Adrenal gland (tissue), 12 donors: ENCODE results near the gene ENAM. TPM values are rescaled to one million over a fixed set of nuclear protein-coding genes. Genes with fewer than 3 reads are reported as not detected.
"Not testable (repeated sequence)": the region's sequence is repeated elsewhere in the genome, so short reads cannot be mapped to it uniquely, and the experiment has no call there.

Source experiments
- DNase-seq, 7 donors: peaks; one replicate each; pipeline ENCODE4 v3.0.0-alpha.2; 2019 to 2020
- H3K27ac ChIP-seq, 5 donors: fragments of 200-600 bp; sonication (generic) in 4 of 5; 1 replicate in 3 of 5; 2 replicates in 2 of 5; pipeline versions ENCODE4 v1.5.1 to v1.8.0; 2016 to 2020; ENCODE audit warnings: mild to moderate bottlenecking in 1 of 5
- H3K27me3 ChIP-seq: fragments of 200-600 bp; 2 replicates; pipeline ENCODE4 v1.8.0; 2021
- H3K36me3 ChIP-seq, 2 donors: fragments of 200-600 bp; replicated peaks in 1 of 2; 1 replicate in 1 of 2; 2 replicates in 1 of 2; pipeline versions ENCODE4 v1.5.1 to v1.8.0; 2018 to 2022
- H3K4me1 ChIP-seq, 2 donors: fragments of 200-600 bp; replicated peaks in 1 of 2; 1 replicate in 1 of 2; 2 replicates in 1 of 2; pipeline versions ENCODE4 v1.5.1 to v1.8.0; 2018 to 2021
- H3K4me3 ChIP-seq, 4 donors: fragments of 200-600 bp; sonication (generic) in 3 of 4; one replicate each; pipeline ENCODE4 v1.5.1; 2016 to 2018
- H3K9me3 ChIP-seq, 3 donors: fragments of 200-600 bp; sonication (generic) in 1 of 3; replicated peaks in 1 of 3; 1 replicate in 2 of 3; 2 replicates in 1 of 3; pipeline versions ENCODE4 v1.5.1 to v1.8.0; 2016 to 2021
- POLR2A ChIP-seq, 2 donors: fragments of 450-650 bp; IDR thresholded peaks; one replicate each; pipeline ENCODE4 v1.6.1; 2017; ENCODE audit warnings: antibody characterized with exemption in 2 of 2, mild to moderate bottlenecking in 2 of 2, moderate library complexity in 1 of 2
- WGBS, 4 donors: extraction: QIAGEN DNeasy Blood & Tissue Kit in 2 of 4; methylation state at CpG; one replicate each; pipeline versions ENCODE4 v1.1.5 to v1.1.7; 2013 to 2017; 5-methylcytosine and 5-hydroxymethylcytosine counted together
- intact Hi-C, 2 donors: fragments of 100-400 bp; cut with DNase I; formaldehyde crosslinking; loops; one replicate each; pipeline versions ENCODE4 v1.14.1 to v1.15.0; 2022 to 2023
- polyA plus RNA-seq, 3 donors: library from polyadenylated mRNA; stranded (reverse); fragments of 200-250 nt in 2 of 3; fragments of 350-450 nt in 1 of 3; fragmentation: Illumina TruSeq in 1 of 3; extraction: RNeasy Lipid Tissue Mini Kit (QIAGEN cat#74804) in 1 of 3; gene quantifications; one replicate each; pipeline ENCODE4 v1.2.3, GENCODE V29; 2013 to 2014
- total RNA-seq, 9 donors: library from RNA; depleted of rRNA in 4 of 9; stranded (reverse); fragments of >200 nt in 4 of 9; fragments of 120-200 nt in 1 of 9; fragmentation: NEBNext Ultra II Directional in 1 of 9; extraction: Animal tissue kit (Norgen Biotek cat#: 25700) in 1 of 9; gene quantifications; one replicate each; pipeline versions ENCODE4 v1.1.0 to v1.2.4, GENCODE V29; 2013 to 2023
- TF ChIP-seq, protein P1 (sequence below), 6 experiments: fragments of 450-650 bp in 4 of 6; fragments of 200-600 bp in 2 of 6; sonication (generic) in 1 of 6; IDR thresholded peaks; 1 replicate in 5 of 6; 2 replicates in 1 of 6; pipeline versions ENCODE4 v1.5.1 to v1.8.0; 2016 to 2021; ENCODE audit warnings: antibody characterized with exemption in 6 of 6, mild to moderate bottlenecking in 2 of 6, moderate library complexity in 1 of 6
- donor health status: healthy with polysubstance abuse.
- donor health status: Bipolar disorder and iron deficiency.
- donor health status: DM: yes; HTN: yes; CAD: no.
- donor health status: DM: no; HTN: no; CAD: no.
- donor health status: DM: no; HTN: no; CAD: no.
- donor health status: DM: yes; HTN: yes; CAD: no.

Gene ENAM
- total and polyA plus RNA-seq, 12 donors = under 0.01 to 0.33 TPM; not detected in 10

DNA sequence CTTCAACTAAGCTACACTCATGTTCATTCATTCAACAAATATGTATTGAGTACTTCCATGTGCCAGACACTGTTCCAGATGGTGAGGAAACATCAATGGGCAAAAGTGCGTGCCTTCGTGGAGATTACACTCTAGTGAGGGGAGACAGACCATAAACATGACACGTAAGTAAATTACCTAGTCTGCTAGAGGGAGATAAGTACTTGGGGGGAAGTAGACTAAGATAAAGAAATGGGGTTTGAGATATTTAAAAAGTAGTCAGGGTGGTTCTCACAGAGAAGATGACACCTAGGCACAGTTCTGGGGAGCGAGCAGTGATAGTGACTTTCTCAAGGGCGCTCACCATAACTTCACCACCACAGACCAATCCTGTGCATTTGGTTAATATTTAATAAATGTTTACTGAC lies 26.1 kb downstream of the ENAM start:
- Histone ChIP-seq H3K27me3 (no peaks in the 10 kb centered on the region), H3K4me1 (no peaks in the 10 kb centered on the region), H3K4me3 (no peak overlapping the region), H3K36me3 (no peaks in the 10 kb centered on the region), H3K9me3 (no peaks in the 10 kb centered on the region), H3K27ac (no peak overlapping the region)
- DNase-seq = no peak
- 60 to 69% (median 68%) methylated on average over 5 of the region's 5 CpGs for WGBS, 4 donors
- intact Hi-C loops = no loop called here
- TF ChIP-seq, protein P1, sequence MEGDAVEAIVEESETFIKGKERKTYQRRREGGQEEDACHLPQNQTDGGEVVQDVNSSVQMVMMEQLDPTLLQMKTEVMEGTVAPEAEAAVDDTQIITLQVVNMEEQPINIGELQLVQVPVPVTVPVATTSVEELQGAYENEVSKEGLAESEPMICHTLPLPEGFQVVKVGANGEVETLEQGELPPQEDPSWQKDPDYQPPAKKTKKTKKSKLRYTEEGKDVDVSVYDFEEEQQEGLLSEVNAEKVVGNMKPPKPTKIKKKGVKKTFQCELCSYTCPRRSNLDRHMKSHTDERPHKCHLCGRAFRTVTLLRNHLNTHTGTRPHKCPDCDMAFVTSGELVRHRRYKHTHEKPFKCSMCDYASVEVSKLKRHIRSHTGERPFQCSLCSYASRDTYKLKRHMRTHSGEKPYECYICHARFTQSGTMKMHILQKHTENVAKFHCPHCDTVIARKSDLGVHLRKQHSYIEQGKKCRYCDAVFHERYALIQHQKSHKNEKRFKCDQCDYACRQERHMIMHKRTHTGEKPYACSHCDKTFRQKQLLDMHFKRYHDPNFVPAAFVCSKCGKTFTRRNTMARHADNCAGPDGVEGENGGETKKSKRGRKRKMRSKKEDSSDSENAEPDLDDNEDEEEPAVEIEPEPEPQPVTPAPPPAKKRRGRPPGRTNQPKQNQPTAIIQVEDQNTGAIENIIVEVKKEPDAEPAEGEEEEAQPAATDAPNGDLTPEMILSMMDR (IDR thresholded peaks at IDR 0.05) = no peak
- no peak for TF ChIP-seq POLR2A (IDR thresholded peaks at IDR 0.05)

DNA sequence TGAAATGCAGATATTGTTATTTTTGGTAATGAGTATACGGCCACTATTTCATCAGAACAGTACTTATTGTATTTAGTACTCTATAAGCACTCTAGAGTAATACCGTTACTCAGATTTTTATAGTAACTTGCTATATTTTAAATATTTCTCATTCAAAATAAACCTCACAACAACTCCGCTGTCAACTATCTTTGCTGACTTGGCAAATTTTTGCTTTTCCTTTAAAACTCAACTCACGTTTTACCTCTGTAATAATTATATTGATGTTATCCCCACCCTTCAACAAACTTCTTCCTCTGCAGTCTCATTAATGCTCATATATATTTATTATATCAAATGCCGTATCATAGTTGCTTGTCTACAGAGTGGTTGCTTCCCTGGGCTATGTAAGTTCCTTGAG lies 28.8 kb downstream of the ENAM start:
- no peak for DNase-seq
- no peak overlapping the region for H3K4me3 ChIP-seq
- H3K9me3 ChIP-seq = no peaks in the 10 kb centered on the region
- H3K27ac ChIP-seq = no peak overlapping the region
- intact Hi-C loops = no loop called here
- TF ChIP-seq POLR2A (IDR thresholded peaks at IDR 0.05) = no peak
- TF ChIP-seq, protein P1 (IDR thresholded peaks at IDR 0.05) = no peak
- H3K27me3 ChIP-seq = no peaks in the 10 kb centered on the region
- no peaks in the 10 kb centered on the region for H3K36me3 ChIP-seq
- WGBS, 4 donors = 76 to 81% (median 77%) methylated on average over 5 of the region's 5 CpGs
- H3K4me1 ChIP-seq = no peaks in the 10 kb centered on the region

DNA sequence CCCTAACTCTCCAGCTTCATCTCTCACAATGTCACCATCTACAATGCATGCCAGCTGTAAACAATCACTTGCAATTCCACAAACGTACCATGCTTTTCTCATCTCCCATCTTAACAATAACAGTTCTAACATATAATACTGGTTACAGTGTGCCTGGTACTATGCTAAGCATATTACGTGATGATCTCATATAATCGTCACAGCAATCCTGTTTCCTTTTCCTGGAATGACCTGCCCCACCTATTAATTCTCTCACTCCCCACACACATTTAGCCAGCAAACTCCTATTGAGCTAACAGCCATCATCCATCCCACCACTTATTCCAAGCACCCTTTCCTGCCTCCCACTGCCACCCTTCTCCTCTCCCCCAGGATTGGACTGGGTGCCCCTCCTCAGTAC lies 29.9 kb downstream of the ENAM start:
- Histone ChIP-seq H3K9me3 (no peaks in the 10 kb centered on the region), H3K4me1 (no peaks in the 10 kb centered on the region), H3K27ac (no peak overlapping the region), H3K4me3 (no peak overlapping the region), H3K36me3 (no peaks in the 10 kb centered on the region), H3K27me3 (no peaks in the 10 kb centered on the region)
- DNase-seq = no peak
- intact Hi-C loops = no loop called here
- WGBS, 4 donors = 52 to 58% (median 56%) methylated on average over 3 of the region's 3 CpGs
- TF ChIP-seq, protein P1 (IDR thresholded peaks at IDR 0.05) = no peak
- no peak for TF ChIP-seq POLR2A (IDR thresholded peaks at IDR 0.05)

DNA sequence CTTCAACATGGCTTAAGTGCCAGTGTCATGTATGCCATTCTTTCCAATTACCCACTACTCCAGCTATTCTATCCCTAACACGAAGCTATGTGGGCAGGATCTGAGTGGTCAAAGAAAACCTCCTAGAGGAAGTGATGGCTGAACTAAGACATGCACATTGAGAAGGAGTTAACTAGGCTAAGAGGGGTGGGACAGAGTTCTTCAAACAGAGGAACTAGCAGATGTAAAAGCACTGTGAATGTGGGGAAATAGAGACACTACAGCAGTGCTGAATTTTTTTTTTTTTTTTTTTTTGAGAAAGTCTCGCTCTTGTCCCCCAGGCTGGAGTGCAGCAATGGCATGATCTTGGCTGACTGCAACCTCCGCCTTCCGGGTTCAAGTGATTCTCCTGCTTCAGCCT lies 31.6 kb downstream of the ENAM start:
- H3K27me3 ChIP-seq = no peaks in the 10 kb centered on the region
- DNase-seq = no peak
- intact Hi-C loops = no loop called here

DNA sequence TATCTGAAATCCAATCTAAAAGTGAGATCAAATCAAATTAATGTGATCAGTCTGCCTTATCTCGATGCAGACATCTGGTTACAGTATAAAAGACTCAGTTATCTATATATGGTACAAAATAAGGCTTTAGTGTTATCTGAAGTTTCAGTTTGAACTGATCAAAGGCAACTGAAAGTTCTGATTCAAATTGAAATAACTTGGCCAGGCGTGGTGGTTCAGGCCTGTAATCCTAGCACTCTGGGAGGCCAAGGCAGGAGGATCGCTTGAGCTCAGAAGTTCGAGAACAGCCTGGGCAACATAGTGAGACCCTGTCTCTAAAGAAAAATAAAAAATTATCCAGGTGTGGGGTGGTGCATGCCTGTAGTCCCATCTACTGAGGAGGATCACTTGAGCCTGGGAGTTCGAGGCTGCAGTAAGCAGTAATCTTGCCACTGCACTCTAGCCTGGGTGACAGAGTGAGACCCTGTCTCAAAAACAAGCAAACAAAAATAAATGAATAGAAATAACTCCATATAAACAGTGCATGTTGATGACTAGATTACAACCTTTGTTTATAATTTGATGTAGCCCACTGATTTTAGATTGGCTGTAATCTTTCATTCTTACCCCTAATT lies 32.9 kb downstream of the ENAM start:
- H3K4me1 ChIP-seq, H3K9me3 ChIP-seq, DNase-seq, intact Hi-C loops, H3K36me3 ChIP-seq, H3K27ac ChIP-seq, H3K4me3 ChIP-seq, H3K27me3 ChIP-seq: not testable (repeated sequence)
- WGBS, 4 donors = 84 to 91% (median 87%) methylated on average over 5 of the region's 5 CpGs

More for the DNA sequence above, 31.6 kb downstream of the ENAM start:
- Histone ChIP-seq H3K9me3 (no peaks in the 10 kb centered on the region), H3K27ac (no peak overlapping the region), H3K4me1 (no peaks in the 10 kb centered on the region), H3K4me3 (no peak overlapping the region), H3K36me3 (no peaks in the 10 kb centered on the region)
- no peak for TF ChIP-seq POLR2A (IDR thresholded peaks at IDR 0.05)
- TF ChIP-seq, protein P1 (IDR thresholded peaks at IDR 0.05) = no peak
- WGBS, 4 donors = 79 to 91% (median 81%) methylated on average over 4 of the region's 4 CpGs
